Activated naive CD8-positive, alpha-beta T cell treated with anti-CD3 and anti-CD28 coated beads for 36 hours (primary cell): Measurements from ENCODE around the gene C1QTNF4. TPM values are rescaled to one million over a fixed set of nuclear protein-coding genes. Genes with fewer than 3 reads are reported as not detected.

ENCODE experiments used
- DNase-seq: peaks from one replicate; pipeline ENCODE4 v3.0.0; 2021
- H3K27ac Mint-ChIP-seq: one replicate; pipeline ENCODE4 v1.8.0; 2022; ENCODE audit warnings: mild to moderate bottlenecking, moderate library complexity, mixed read lengths
- H3K27me3 Mint-ChIP-seq: one replicate; pipeline ENCODE4 v1.8.0; 2022; ENCODE audit warnings: mild to moderate bottlenecking, mixed read lengths
- H3K36me3 Mint-ChIP-seq: one replicate; pipeline ENCODE4 v1.8.0; 2021; ENCODE audit warnings: mild to moderate bottlenecking, mixed read lengths
- H3K4me1 Mint-ChIP-seq: one replicate; pipeline ENCODE4 v1.8.0; 2021; ENCODE audit warnings: mixed read lengths
- H3K4me3 Mint-ChIP-seq: one replicate; pipeline ENCODE4 v1.8.0; 2022; ENCODE audit warnings: mild to moderate bottlenecking, moderate library complexity, mixed read lengths
- H3K9me3 Mint-ChIP-seq: one replicate; pipeline ENCODE4 v1.8.0; 2022; ENCODE audit warnings: mixed read lengths
- total RNA-seq, 2 experiments: library from RNA; stranded (reverse); gene quantifications; one replicate each; pipeline ENCODE4 v1.2.3, GENCODE V29; 2021

C1QTNF4 gene
- total RNA-seq, 2 experiments from 2014 or later: not detected

- Mint-ChIP-seq H3K4me3 (no peak overlapping the region), H3K9me3 (no peaks in the 10 kb centered on the region), H3K27ac (no peak overlapping the region), H3K36me3 (no peaks in the 10 kb centered on the region), H3K27me3 (no peaks in the 10 kb centered on the region), H3K4me1 (no peaks in the 10 kb centered on the region)
- no peak for DNase-seq
Measured at GRCh38 chr11:47607380-47607779, 13.2 kb upstream of the C1QTNF4 start.

- H3K9me3 Mint-ChIP-seq: no peaks in the 10 kb centered on the region
- no peak overlapping the region for H3K27ac Mint-ChIP-seq
- H3K27me3 Mint-ChIP-seq: no peaks in the 10 kb centered on the region
- DNase-seq: no peak
- no peak overlapping the region for H3K4me3 Mint-ChIP-seq
- H3K36me3 Mint-ChIP-seq: no peaks in the 10 kb centered on the region
- H3K4me1 Mint-ChIP-seq: no peaks in the 10 kb centered on the region
Measured at GRCh38 chr11:47606731-47607130, 12.5 kb upstream of the C1QTNF4 start.

- Mint-ChIP-seq H3K27ac (no peak overlapping the region), H3K4me1 (no peaks in the 10 kb centered on the region), H3K4me3 (no peak overlapping the region), H3K36me3 (no peaks in the 10 kb centered on the region), H3K9me3 (no peaks in the 10 kb centered on the region), H3K27me3 (no peaks in the 10 kb centered on the region)
- DNase-seq: no peak
Measured at GRCh38 chr11:47605921-47606320, 11.7 kb upstream of the C1QTNF4 start.

GRCh38 chr11:47603295-47603694, 9.1 kb upstream of the C1QTNF4 start:
- Mint-ChIP-seq H3K4me3 (no peak overlapping the region), H3K36me3 (no peaks in the 10 kb centered on the region), H3K27ac (no peak overlapping the region), H3K27me3 (no peaks in the 10 kb centered on the region), H3K9me3 (no peaks in the 10 kb centered on the region), H3K4me1 (no peaks in the 10 kb centered on the region)
- no peak for DNase-seq

- Mint-ChIP-seq H3K9me3 (no peaks in the 10 kb centered on the region), H3K36me3 (no peaks in the 10 kb centered on the region), H3K4me1 (no peaks in the 10 kb centered on the region), H3K27me3 (peaks cover 7% of the 10 kb centered on the region), H3K27ac (no peak overlapping the region), H3K4me3 (no peak overlapping the region)
- DNase-seq: no peak
Measured at GRCh38 chr11:47599902-47600301, 5.7 kb upstream of the C1QTNF4 start.

- Mint-ChIP-seq H3K4me1 (peaks cover 8% of the 10 kb centered on the region), H3K27ac (no peak overlapping the region), H3K36me3 (no peaks in the 10 kb centered on the region), H3K9me3 (no peaks in the 10 kb centered on the region), H3K4me3 (no peak overlapping the region), H3K27me3 (peaks cover 38% of the 10 kb centered on the region)
- DNase-seq: no peak
Measured at GRCh38 chr11:47595967-47596366, 1.8 kb upstream of the C1QTNF4 start.

GRCh38 chr11:47595029-47595428, 818 bp upstream of the C1QTNF4 start:
- DNase-seq: no peak
- Mint-ChIP-seq H3K4me1 (peaks cover 8% of the 10 kb centered on the region), H3K27me3 (peaks cover 38% of the 10 kb centered on the region), H3K27ac (no peak overlapping the region), H3K4me3 (no peak overlapping the region), H3K9me3 (no peaks in the 10 kb centered on the region), H3K36me3 (no peaks in the 10 kb centered on the region)

GRCh38 chr11:47593492-47593933, 698 bp downstream of the C1QTNF4 start:
- no peaks in the 10 kb centered on the region for H3K9me3 Mint-ChIP-seq
- H3K4me1 Mint-ChIP-seq: peaks cover 8% of the 10 kb centered on the region
- DNase-seq: no peak
- peak overlapping the region; percentile 34 for H3K4me3 Mint-ChIP-seq
- no peaks in the 10 kb centered on the region for H3K36me3 Mint-ChIP-seq
- H3K27ac Mint-ChIP-seq: no peak overlapping the region
- H3K27me3 Mint-ChIP-seq: peaks cover 38% of the 10 kb centered on the region

GRCh38 chr11:47592970-47593369, 1.2 kb downstream of the C1QTNF4 start:
- Mint-ChIP-seq H3K27me3 (peaks cover 38% of the 10 kb centered on the region), H3K9me3 (no peaks in the 10 kb centered on the region), H3K4me1 (peaks cover 8% of the 10 kb centered on the region), H3K27ac (no peak overlapping the region), H3K36me3 (no peaks in the 10 kb centered on the region), H3K4me3 (no peak overlapping the region)
- no peak for DNase-seq

GRCh38 chr11:47592251-47592650, 2.0 kb downstream of the C1QTNF4 start:
- no peak overlapping the region for H3K27ac Mint-ChIP-seq
- DNase-seq: no peak
- H3K36me3 Mint-ChIP-seq: no peaks in the 10 kb centered on the region
- peaks cover 8% of the 10 kb centered on the region for H3K4me1 Mint-ChIP-seq
- H3K27me3 Mint-ChIP-seq: peaks cover 38% of the 10 kb centered on the region
- H3K9me3 Mint-ChIP-seq: no peaks in the 10 kb centered on the region
- no peak overlapping the region for H3K4me3 Mint-ChIP-seq

- H3K27ac Mint-ChIP-seq: no peak overlapping the region
- peaks cover 38% of the 10 kb centered on the region for H3K27me3 Mint-ChIP-seq
- H3K4me1 Mint-ChIP-seq: peaks cover 8% of the 10 kb centered on the region
- H3K36me3 Mint-ChIP-seq: no peaks in the 10 kb centered on the region
- H3K9me3 Mint-ChIP-seq: no peaks in the 10 kb centered on the region
- no peak overlapping the region for H3K4me3 Mint-ChIP-seq
- no peak for DNase-seq
Measured at GRCh38 chr11:47591764-47592163, 2.4 kb downstream of the C1QTNF4 start.

GRCh38 chr11:47589977-47590861, 4.0 kb downstream of the C1QTNF4 start:
- Mint-ChIP-seq H3K27ac (no peak overlapping the region), H3K4me3 (no peak overlapping the region), H3K9me3 (no peaks in the 10 kb centered on the region), H3K4me1 (peaks cover 8% of the 10 kb centered on the region), H3K36me3 (no peaks in the 10 kb centered on the region), H3K27me3 (peaks cover 34% of the 10 kb centered on the region)
- DNase-seq: no peak

GRCh38 chr11:47589584-47589976, 4.6 kb downstream of the C1QTNF4 start:
- peaks cover 6% of the 10 kb centered on the region for H3K36me3 Mint-ChIP-seq
- H3K4me1 Mint-ChIP-seq: peaks cover 8% of the 10 kb centered on the region
- H3K27ac Mint-ChIP-seq: no peak overlapping the region
- no peak for DNase-seq
- peaks cover 28% of the 10 kb centered on the region for H3K27me3 Mint-ChIP-seq
- H3K9me3 Mint-ChIP-seq: no peaks in the 10 kb centered on the region
- no peak overlapping the region for H3K4me3 Mint-ChIP-seq

GRCh38 chr11:47589118-47589517, 5.1 kb downstream of the C1QTNF4 start:
- H3K9me3 Mint-ChIP-seq: no peaks in the 10 kb centered on the region
- H3K36me3 Mint-ChIP-seq: peaks cover 11% of the 10 kb centered on the region
- H3K27ac Mint-ChIP-seq: no peak overlapping the region
- DNase-seq: no peak
- H3K4me3 Mint-ChIP-seq: no peak overlapping the region
- H3K4me1 Mint-ChIP-seq: peaks cover 8% of the 10 kb centered on the region
- H3K27me3 Mint-ChIP-seq: peaks cover 24% of the 10 kb centered on the region

- no peaks in the 10 kb centered on the region for H3K9me3 Mint-ChIP-seq
- no peak overlapping the region for H3K4me3 Mint-ChIP-seq
- peaks cover 12% of the 10 kb centered on the region for H3K27me3 Mint-ChIP-seq
- no peak overlapping the region for H3K27ac Mint-ChIP-seq
- H3K4me1 Mint-ChIP-seq: peaks cover 8% of the 10 kb centered on the region
- peaks cover 17% of the 10 kb centered on the region for H3K36me3 Mint-ChIP-seq
- DNase-seq: no peak
Measured at GRCh38 chr11:47587723-47588326, 6.4 kb downstream of the C1QTNF4 start.
